Measurements from ENCODE around the gene KCNK1.
A peak's percentile ranks its signal among the peaks of the same experiment; 100 is the strongest.

Gene KCNK1

DNA sequence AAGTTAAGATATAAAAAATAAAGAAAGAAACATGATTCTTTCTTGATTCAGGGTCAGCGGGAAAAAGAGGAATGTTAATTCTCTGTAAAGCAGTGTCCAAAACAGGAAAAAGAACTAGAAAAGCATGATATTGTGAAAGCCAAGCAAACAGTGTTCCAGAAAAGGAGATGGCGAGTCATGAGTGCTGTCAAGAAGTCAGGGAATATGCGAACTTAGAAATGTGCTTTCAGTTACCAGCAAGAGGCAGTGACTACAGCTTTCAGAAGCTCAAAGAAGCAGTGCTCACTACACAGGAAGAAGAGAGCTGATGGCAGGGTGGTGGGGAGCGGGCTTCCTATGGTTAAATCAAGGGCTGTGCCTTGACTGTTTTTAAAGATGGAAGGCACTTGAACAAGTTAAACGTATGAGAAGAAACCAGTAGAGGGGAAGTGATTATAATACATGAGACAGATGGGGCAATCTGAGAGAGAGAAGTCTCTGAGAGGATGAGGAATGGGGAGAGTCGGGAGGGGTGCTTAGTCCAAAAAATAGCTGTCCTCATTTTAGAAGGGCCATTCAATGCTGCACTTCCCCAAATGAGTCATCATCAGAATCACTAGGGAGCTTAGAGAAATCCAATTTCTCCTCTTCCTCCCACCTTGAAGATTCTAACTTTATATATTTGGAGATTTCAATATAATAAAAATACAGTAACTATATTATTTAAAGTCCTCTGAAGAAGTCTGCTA lies 90.4 kb downstream of the KCNK1 start:
- DNase-seq = no peak

- no peak for DNase-seq
Measured at GRCh38 chr1:233704898-233705723, 91.2 kb downstream of the KCNK1 start.

GRCh38 chr1:233707153-233707879 lies 93.4 kb downstream of the KCNK1 start:
- peak in 3 of 56 donors; percentile 1 to 22 (median 1) for DNase-seq

GRCh38 chr1:233707880-233708815 lies 94.2 kb downstream of the KCNK1 start:
- DNase-seq = no peak

- DNase-seq = no peak
Measured at GRCh38 chr1:233710031-233710430, 96.1 kb downstream of the KCNK1 start.

DNA sequence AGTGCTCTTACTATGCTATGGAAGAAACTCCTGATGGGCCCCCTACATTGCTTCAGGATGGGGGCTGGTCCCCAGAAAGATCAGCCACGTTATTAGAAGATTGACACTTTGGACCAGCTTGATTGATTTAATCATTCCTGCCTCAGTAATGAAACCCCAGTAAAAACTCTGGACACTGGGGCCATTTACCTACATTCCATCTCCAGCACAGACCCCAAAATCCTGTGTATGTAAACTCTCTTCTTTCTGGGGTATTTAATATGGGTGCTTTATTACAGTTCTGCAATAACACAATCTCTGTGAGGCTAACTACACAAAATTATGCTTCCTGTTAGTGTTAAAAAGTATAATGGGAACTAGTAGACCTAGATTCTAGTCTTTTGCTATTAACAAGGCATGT lies 96.6 kb downstream of the KCNK1 start:
- no peak for DNase-seq

DNA sequence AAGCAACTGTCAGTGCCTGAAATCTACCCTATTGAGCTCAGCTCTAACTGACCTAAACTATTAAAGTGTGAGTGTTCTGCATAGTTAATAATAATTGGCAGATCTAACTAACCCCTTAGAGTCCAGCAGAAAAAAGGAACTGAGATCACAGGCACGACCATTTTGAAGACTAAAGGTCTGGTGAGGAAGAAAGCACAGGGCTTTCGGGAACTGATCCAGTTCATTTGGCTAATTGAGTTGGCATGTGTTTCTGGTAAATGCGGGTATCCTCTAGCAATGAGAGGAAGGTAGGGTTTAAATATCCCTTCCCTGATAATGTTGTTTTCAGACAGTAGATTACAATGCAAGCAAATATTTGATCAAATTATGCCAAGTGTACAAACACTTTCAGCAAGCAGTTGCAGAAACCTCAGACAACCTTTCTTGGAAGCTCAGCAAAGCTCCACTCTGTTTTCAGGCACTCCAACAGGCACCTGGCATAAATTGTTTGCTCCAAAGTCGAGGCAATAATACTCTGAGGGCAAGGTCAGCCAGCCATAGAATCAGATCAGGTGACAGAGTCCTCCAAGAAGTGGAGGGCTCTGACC lies 100.8 kb downstream of the KCNK1 start:
- no peak for DNase-seq

GRCh38 chr1:233718057-233718456 lies 104.2 kb downstream of the KCNK1 start:
- no peak for DNase-seq

DNA sequence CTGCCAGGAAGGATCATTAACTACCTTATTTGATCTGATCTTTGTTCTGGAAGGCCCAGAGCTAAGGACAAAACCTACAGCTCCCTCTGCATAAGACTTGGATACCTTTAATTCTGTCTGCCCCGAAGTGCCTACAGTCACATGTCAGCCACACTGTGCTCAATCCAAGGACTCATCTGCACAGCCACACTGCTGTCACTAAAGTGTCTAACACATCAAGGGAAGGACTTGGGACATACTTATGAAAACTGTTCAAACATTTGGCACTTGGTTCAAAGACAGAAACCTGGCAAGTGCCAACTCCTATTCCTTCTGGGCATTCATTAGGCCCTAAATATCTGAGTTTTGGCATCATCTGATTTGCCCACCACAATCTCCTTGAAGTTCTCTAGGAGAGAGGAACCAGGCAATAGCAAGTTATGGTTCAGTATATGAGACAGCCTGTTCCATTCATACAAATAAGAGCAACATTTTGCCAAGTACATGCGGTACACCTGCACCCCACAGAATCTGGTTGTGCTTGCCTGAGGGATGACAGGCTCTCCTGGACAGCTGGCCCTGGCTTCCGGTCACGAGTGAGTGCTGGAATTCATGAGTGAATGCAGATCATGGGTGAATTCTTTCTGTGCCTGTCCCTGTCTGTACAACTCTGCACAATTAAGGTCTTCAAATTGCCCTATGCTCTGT lies 105.9 kb downstream of the KCNK1 start:
- no peak for DNase-seq

DNA sequence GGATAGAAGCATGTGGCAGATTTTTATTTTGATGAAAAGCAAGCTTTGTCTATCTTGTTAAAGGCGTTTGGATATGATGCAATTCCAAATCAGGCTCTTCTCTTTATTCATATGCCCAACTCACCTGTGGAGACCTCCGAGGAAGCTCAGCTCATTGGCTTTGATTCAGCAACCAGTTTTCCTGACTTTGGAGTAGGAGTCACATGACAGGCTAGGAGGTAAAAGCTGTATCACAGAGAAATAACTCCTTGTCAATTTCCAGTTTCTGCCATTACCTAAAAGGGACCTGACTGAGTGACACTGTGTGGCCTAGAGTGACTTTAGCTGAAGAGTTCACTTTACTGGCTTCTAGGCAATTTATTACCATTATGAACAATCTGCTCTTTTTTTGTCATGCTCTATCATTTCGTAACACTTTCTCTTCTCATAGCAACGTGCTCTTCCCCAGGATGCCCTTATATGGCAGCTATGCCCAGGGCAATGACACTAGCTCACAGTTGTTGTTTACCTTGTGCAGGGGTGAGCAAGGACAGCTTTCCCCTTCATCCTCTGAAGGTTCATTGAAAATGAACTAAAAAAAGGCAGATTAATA lies 107.2 kb downstream of the KCNK1 start:
- DNase-seq = no peak
